ENCODE results near the gene PRDM5.

GRCh38 chr4:120770897-120771296, 151.6 kb downstream of the PRDM5 start:
- TF ChIP-seq CTCF (IDR thresholded peaks at IDR 0.05) (no peak), POLR2AphosphoS5 (IDR thresholded peaks at IDR 0.05) (no peak), POLR2A (IDR thresholded peaks at IDR 0.05) (no peak)
